GM21529 (cell line): ENCODE data around the gene FGGY.
"Not testable (repeated sequence)": the region's sequence is repeated elsewhere in the genome, so short reads cannot be mapped to it uniquely, and the experiment has no call there.

Source experiments
- ATAC-seq: cut with Tn5 transposase; IDR thresholded peaks from one replicate; pipeline ENCODE4 v1.9.1; 2021; ENCODE audit not compliant: unreplicated experiment

FGGY gene

DNA sequence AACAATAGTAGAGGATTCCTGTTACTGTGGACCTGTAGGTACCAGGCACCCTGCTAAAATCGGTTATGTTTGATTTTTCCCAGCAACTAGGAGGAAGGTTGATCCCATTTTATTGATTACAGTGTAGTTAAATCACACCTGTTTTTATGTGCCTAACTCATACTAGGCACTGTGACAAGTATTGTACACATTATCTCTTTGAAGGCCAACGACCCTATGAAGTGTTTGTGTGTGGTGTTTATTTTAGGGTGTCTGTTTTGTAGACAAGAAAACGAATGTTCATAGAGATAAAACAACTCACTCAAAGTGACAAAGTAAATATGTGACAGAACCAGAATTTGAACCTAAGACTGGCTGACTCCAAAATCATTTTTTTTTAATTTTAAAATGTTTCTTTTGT is 49.5 kb downstream of the FGGY start:
- ATAC-seq: no peak

DNA sequence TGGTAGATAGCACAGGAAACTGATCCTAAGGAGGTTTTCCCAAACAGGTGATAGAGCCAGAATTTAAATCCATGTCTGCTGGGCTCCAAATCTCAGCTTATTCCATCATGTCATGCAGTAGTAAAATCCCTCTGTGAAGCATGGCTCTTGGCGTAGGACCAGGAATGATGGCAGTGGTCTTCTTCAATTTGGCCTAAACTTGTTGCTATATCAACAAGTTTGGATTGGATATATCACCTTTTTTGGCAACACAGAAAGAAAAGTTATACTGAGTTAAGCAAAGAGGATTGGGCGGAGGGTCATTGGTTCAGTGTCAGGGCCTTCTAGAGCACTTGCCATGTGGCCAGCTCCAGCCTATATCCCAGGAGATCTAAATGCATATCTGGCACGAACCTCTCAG is 52.2 kb downstream of the FGGY start:
- ATAC-seq: no peak

DNA sequence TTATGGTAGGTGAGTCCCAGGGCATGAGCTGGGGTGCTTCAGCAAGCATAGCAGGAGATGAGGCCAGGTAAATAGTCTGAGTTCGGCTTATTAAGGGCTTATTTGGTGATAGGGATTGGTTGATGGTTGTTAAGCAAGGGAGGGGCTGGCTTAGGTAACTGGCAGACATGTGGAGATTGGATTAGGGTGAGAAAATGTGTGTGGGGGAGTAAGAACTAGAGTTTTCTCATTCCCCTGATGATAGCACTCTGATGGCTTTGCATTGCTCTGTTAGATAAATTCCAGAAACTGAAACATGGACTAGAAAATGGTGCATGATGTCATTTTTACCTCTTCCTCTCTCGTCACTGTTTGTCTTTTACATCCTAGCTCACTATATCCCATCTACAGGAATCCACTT is 53.6 kb downstream of the FGGY start:
- no peak for ATAC-seq

DNA sequence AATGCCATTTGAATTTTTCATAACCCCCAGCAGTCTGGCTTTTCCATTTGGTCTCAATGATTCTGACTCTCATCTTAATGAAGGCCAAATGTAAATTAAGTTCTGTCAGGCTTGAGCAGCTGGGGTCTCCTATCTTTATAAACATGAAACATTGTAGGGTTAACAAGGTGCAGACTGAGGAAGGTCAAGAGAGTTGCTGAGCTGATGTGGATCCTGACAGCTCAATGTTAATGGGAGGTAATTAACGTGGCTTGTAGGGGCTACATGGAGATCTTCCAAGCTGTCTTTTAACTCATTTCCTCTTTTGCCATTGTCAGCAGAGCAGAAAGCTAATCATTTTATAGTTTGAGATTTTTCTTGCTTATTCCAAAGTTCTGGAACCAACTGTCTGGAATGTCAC is 55.2 kb downstream of the FGGY start:
- no peak for ATAC-seq

DNA sequence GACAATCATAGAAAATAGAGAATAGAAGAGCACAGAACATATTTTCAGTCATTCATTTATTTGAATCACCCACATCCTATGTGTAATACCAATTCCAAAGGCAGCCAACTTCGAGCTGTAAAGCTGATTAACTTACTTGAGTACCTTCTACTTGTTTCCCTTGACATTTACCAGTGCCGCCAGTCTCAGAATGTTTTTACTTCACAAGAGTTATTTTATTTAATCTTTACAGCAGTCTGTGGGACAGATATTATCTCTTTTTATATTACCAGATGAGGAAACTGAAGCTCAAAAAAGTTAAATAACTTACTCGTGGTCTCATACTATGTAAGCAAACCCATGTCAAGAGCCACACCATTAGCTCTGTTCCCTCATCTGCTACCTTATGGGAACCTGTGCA is 56.6 kb downstream of the FGGY start:
- no peak for ATAC-seq

DNA sequence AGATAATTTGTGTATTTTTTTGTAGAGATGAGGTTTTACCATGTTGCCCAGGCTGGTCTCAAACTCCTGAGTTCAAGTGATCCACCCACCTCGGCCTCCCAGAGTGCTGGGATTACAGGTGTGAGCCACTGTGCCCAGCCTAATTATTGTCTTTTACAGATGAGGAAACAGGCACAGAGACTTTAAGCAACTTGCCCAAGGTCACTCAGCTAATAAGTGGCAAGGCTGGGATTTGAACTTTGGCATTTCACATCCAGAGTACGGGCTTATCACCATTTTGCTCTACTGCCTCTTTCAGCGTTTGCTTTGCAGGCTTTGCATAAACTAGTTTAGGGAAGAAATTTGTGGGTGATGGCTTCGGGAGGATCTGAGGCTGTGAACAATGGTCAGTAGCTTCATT is 57.3 kb downstream of the FGGY start:
- not testable (repeated sequence) for ATAC-seq

DNA sequence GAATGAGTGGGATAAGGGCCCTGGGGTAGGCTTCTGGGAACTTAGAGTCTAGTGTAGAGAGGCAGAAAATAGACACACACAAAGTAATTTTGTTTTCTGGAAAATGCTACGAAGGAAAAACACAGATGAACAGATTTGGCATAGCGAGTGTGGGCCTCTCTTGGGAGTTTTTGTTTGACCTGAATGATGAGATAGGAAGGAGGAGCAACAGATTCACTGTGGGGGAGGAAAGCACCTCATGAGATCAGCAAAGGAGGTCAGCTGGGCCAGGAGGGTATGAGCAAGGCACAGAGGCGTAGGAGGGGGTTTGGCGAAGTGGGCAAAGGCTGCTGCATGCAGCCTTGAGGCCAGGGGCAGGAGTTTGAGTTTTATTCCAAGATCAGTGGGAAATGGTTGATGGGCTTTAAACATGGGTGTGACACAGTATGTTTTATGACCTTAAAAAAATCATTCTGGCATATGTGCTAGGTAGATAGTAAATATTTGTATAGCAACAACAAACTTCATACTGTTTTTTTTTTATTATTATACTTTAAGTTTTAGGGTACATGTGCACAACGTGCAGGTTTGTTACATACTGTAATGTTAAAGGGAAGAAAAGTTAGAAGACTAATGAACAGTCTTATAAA is 57.9 kb downstream of the FGGY start:
- ATAC-seq: peak; percentile 73

DNA sequence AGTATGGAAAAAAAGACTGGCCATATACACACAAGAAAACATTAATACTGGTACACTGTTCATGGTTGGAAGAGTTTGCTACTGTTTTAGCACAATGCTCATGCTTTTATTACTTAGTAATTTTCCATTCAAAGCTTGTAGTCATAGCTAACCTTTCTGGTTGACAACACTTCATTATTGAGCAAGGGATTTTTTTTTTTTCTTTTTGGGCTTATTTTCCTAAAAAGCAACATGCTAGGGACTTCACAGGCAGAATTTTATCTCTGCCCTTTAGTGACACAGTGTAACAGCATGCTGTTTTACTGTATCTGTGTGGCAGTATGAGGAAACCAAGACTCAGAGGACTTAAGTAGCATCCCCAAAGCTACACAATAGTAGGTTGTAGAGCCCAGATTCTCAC is 58.5 kb downstream of the FGGY start:
- peak; percentile 82 for ATAC-seq

DNA sequence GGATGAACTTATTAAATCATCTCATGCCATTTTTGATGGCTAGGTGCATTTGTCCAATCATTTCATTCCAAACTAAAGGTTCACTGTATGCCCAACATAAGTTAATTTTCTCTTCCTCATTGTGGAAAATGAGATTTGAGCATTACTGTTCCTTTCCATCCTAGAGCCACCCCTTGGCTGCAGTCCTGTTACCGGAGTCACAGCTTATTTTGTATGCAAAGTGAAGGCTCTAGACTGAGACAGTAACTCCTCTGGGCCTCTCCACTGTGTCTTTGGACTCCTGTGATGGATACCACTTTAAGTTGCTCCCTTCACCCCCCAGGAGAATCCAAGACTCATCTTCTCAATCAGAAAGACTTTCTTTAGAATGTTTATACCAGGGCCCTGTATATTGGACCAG is 59.7 kb downstream of the FGGY start:
- ATAC-seq: no peak

DNA sequence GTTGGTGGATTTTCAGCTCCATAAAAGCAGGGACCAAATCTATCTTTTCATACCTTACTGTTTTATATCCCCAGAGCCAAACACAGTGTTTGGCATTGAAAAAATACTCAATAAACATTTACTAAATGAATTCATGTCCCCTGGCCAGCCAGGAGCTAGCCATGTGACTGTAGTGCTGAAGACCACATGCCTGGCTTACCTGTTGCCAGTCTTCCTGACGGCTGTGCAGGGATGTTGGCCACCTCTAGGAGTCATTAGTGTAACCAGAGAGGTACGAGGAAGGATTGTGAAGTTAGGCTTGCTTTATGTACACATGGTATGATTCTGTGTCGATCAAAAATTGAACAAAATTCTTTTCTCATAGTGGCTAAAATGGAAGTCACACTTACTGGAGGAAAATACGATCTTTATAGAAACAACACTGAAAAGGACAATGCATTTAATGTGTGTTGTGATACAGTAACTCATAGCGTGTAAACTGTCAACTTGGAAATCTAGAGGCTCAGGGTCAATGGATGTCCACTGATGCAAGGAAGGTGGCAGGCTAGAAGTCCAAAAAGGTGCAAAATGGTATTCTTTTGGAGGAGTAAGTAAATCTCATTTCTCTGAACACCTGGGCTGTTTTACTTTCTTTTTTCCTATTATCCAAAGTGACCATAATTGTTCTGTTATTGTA is 60.9 kb downstream of the FGGY start:
- no peak for ATAC-seq

DNA sequence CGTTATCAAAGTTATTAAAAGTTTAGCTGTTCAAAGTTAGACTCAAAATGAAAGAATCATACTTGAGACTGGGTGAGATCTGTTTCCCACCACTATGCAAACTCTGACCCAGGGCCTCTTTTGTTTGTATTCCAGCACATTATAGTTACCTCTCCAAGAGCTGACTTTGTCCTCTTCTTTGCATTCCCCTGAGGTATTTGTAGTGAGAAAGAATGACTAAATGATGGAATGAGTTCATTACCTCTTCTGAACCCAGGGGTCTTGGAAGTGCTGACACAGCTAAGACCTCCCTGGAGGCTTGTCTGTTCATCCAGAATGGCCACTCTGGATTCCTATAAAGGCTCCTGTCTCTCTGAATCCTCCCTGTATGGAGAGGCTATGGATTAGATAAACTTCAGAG is 62.4 kb downstream of the FGGY start:
- no peak for ATAC-seq

DNA sequence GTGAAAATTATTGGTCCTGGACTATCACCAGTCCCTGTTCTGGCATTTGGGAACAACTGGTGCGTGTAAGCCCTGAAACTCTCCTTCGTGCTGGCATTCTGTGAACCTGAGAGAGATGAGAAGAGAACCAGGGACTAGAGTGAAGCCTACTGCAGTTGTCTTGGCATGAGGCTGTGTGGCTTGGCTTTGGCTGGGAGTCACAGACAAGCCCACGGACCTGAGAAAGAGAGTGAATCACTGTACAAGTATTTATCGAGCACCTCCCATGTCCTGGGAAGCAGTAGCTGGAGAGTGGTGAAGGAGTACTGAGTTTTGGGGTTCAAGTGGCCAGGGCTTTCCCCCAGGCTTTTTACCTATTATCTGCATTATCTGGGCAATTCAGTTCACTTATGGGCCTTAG is 63.3 kb downstream of the FGGY start:
- no peak for ATAC-seq

DNA sequence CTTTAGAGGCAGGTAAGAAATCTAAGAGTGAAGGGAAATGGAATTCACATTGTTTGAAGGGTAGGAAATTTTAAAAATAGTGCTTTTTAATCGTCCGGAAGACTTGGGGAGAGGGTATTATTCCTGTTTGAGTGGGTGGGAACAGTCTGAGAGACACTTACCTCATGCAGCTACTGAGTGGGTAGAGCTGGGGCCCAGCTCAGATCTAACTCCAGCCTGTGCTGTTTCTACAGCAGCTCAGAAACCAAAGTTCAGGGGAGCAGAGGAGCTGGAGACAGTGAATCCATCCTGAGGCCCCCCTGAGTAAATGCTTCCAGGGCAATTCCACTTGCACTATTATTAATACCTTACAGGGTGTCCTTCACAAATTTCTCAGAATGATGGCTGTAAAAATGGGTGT is 63.8 kb downstream of the FGGY start:
- ATAC-seq: no peak

DNA sequence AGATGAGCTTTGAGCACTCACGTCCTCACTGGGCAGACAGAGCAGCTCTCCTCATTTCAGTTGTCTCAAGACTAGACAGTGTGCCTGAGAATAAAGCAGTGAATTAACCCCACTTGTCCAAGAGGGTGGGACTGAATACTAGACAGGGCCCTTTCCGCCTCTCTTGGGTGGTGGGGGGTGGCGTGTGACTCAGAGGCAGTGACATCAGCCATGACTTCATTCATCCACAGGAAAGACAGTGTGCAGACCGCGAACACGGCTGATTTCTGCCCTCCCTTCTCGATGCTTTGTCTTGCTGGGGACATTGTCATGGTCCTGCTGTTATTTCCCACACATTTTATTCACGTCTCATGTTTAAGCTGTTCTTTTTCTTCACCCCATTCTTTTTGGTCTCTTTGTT is 64.9 kb downstream of the FGGY start:
- no peak for ATAC-seq

DNA sequence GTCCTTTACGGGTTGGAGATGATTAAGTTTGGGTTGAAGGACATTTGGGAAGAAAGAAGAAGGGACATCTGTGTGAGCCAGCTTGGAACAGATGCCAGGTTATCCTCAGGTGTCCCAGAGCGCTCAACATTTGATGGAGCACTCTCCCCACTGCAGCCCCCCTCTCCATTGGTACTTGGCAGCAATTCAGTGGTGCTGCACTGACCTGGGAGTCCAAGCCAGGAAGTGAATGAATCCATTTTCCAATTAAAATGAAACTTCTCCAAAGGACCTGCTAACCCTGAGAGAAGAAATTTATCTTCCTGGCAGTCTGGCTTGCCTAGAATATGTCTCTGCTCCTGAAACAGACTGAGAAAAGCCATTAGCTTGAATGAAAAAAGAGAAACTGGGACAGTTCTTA is 67.1 kb downstream of the FGGY start:
- ATAC-seq: no peak

DNA sequence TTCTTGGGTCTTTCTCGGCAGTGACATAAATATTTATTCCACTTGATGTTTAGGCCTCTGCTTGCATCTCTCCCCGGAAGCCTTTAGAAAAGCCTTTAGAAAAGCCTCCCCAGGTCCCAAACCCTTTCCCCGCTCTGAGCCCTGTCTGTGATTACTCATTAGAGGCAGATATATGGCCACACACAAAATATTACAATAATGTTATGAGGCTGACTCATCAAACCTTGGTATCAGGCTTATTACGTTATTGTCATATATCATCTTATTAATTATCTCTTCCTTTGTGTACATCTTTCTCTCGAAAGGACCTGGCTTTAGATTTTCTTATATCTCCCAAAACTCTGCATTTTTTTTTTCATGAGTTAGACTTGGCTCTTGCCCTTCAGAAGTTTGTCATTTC is 69.5 kb downstream of the FGGY start:
- no peak for ATAC-seq

DNA sequence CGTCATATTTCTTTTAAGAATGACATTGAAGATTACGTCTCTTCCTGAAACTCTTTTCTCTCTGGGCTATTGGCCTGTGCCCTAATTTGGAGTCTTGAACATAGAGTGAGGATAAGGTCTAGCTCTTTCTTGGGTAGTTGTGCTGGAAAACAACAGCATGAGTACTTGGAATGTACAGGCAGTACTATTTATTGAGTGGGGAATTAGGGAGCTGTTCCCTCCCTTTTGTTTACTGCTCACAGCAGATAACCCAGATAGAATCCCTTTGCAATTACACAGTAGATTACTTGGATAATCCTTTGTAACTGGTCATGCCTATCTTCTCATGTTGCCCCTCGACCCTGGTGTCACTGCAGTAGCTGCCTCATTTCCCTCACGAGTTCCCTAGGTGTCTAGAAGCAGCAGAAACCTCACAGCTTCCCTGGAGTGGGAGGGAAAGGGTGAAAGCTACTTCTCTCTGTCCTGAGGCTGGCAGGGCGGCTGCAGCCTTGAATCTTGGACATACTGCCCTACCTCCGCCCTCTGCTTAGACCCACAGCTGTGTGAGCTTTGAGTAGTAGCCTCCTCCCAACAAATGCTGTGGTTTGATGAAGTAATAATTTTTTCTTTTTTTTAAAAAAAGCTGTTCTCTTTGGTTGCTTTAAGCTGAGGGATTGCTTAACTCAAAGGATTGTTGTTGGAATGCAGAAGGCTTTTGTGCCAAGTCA is 70.6 kb downstream of the FGGY start:
- ATAC-seq: no peak

DNA sequence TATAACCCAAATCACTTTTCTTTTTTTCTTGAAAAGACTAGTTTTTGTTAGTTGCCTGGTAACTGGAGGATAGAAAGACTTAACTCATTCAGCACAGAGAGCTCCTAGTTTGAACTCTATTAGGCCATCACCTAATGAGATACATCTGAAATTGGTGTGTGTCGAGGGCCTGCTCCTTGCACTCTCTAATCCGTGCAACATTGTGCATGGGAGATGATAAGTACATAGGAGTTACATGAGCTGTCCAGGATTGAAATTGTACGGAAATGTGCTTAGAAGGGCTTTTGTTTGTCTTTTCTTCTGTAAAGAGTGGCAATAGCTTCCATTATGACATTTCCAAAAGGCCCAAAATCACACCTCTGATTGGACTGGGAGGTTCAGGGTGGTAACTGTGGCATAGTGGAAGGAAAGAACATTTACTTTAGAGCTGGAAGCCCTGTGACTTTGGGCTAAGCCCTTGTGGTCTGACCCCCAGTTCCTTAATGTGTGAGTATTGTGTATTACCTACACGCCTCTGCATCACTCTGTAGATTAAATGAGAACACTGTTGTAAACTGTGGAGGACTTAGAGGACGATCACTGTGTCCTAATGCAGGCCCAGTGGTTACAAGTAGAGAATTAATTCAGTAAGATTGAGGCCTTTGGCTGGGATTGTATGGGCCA is 71.2 kb downstream of the FGGY start:
- ATAC-seq: no peak

DNA sequence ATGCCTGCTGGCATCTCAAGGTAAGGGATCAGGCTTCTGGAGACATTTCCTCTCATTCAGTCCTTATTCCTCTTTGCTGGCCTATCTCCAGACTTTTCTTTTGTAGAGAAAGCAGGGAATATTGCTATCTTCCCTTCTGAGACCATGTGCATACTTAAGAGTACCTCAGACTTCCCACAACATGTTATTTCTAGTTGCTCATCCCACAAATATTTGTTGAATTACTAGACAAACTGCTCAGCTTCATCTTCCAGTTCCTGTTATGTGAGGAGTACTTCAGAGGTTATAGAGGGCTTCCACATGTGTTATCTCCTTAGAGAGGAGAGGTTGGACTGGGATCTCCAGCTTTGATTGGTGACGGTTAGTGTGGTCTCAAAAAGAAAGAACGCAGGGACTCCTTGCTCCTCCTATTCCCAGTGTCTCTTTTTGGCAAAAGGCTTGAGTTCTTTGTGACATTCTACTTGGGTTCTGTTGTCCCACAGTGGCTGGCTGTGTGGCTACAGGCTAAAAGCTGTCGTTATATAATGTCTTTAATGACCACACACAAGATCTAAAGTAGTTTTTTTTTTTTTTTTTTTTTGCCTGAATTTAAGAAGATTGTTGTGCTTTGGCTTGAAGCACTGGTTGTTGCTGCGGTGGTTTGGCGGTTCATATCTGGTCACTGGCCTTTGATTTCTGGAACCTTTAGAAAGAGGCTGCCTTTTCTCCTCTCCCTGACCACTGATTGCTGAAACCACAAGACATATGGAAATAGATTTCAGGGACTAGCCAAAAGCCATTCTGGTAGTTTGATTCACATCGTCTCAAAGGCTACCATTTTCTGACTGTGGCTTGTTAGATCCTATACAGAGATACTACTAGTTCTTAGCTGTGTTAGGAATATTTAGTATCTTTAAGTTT is 78.7 kb downstream of the FGGY start:
- ATAC-seq: no peak

DNA sequence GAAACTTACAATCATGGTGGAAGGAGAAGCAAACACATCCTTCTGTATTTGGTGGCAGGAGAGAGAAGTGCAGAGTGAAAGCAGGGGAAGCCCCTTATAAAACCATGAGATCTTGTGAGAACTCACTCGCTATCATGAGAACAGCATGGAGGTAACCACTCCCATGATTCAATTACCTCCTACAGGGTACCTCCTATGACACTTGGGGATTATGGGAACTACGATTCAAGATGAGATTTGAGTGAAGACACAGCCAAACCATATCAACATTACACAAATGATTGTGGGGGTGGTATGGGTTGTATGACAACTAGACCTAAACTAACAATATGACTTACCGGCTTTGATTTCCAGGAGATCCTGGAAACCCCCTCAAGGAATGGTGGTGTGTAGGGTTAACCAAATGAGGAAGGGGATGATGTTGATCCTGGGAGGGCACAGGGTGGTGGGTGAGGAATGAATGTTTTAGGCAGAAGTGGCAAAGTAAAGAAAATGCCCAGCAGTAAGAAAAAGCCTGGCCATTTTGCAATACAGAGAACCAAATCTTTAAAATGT is 80.5 kb downstream of the FGGY start:
- no peak for ATAC-seq
